ENCODE results near the gene RETREG3. TPM values are rescaled to one million over a fixed set of nuclear protein-coding genes. Genes with fewer than 3 reads are reported as not detected.

Gene RETREG3
- total RNA-seq, 2 donors from 2014 or later, result 36.9 to 42.0 TPM

DNA sequence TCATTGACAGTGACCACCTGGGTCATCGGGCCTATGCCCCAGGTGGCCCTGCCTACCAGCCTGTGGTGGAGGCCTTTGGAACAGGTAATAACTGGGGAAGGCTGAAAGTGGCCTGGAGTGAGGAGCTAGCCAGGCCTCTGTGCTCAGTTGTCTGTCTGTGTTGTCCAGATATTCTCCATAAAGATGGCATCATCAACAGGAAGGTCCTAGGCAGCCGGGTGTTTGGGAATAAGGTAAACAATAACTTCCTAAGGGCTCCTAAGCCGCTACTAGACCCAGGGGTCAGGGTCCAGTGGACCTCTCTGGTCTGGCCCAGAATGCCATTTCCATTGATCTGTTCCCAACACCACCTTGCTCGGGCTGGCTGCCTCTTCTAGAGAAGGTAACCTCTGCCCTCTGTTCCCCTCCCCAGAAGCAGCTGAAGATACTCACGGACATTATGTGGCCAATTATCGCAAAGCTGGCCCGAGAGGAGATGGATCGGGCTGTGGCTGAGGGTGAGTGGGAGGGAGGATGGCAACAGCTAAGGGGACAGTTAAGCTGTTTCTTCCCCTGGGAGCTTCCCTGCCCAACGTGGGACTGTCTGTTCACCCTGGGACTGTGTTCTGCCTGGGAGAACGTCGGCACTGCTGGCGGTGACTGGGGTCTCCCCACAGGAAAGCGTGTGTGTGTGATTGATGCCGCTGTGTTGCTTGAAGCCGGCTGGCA is 44.2 kb downstream of the RETREG3 start:
- H3K27me3 ChIP-seq, result no peaks in the 10 kb centered on the region
- peaks cover 63% of the 10 kb centered on the region for H3K4me1 ChIP-seq
- no peak for TF ChIP-seq POLR2A (IDR thresholded peaks at IDR 0.05)
- TF ChIP-seq, protein P1, sequence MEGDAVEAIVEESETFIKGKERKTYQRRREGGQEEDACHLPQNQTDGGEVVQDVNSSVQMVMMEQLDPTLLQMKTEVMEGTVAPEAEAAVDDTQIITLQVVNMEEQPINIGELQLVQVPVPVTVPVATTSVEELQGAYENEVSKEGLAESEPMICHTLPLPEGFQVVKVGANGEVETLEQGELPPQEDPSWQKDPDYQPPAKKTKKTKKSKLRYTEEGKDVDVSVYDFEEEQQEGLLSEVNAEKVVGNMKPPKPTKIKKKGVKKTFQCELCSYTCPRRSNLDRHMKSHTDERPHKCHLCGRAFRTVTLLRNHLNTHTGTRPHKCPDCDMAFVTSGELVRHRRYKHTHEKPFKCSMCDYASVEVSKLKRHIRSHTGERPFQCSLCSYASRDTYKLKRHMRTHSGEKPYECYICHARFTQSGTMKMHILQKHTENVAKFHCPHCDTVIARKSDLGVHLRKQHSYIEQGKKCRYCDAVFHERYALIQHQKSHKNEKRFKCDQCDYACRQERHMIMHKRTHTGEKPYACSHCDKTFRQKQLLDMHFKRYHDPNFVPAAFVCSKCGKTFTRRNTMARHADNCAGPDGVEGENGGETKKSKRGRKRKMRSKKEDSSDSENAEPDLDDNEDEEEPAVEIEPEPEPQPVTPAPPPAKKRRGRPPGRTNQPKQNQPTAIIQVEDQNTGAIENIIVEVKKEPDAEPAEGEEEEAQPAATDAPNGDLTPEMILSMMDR (IDR thresholded peaks at IDR 0.05), result no peak
- H3K9me3 ChIP-seq, result no peaks in the 10 kb centered on the region
- intact Hi-C loops (cut with DNase I), result no loop called here
- no peak overlapping the region for H3K4me3 ChIP-seq
- WGBS, 2 donors, result 86% methylated on average over 15 of the region's 15 CpGs
- peak overlapping the region in 3 of 4 donors; percentile 85 to 93 (median 90) for H3K27ac ChIP-seq
- H3K36me3 ChIP-seq (replicated peaks in 1 of 2; ENCODE audit: insufficient read depth in 1 of 2, low read depth in 2 of 2), result peaks cover 5 to 26% of the 10 kb centered on the region in 2 donors
- ATAC-seq, result no peak
- DNase-seq, result no peak

DNA sequence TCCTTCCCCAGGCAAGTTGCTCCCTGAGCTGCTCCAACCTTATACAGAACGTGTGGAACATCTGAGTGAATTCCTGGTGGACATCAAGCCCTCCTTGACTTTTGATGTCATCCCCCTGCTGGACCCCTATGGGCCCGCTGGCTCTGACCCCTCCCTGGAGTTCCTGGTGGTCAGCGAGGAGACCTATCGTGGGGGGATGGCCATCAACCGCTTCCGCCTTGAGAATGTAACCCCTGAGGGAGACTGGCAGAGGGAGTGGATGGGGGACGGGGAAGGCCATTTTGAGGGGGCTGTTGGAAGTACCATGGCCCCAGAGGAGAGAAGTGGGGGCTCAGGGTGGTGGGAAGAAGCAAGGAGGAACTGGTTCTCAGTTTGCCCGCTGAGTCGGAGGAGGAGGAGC is 45.2 kb downstream of the RETREG3 start:
- ATAC-seq, result no peak
- Histone ChIP-seq H3K9me3 (no peaks in the 10 kb centered on the region), H3K36me3 (replicated peaks in 1 of 2; ENCODE audit: insufficient read depth in 1 of 2, low read depth in 2 of 2) (peaks cover 0 to 15% of the 10 kb centered on the region in 2 donors), H3K4me3 (no peak overlapping the region), H3K27ac (peak overlapping the region in 3 of 4 donors; percentile 85 to 93 (median 90)), H3K27me3 (no peaks in the 10 kb centered on the region), H3K4me1 (peaks cover 60% of the 10 kb centered on the region)
- WGBS, 2 donors, result 70 to 79% methylated on average over 9 of the region's 9 CpGs
- intact Hi-C loops (cut with DNase I), result no loop called here
- TF ChIP-seq, protein P1 (IDR thresholded peaks at IDR 0.05), result no peak
- DNase-seq, result no peak

DNA sequence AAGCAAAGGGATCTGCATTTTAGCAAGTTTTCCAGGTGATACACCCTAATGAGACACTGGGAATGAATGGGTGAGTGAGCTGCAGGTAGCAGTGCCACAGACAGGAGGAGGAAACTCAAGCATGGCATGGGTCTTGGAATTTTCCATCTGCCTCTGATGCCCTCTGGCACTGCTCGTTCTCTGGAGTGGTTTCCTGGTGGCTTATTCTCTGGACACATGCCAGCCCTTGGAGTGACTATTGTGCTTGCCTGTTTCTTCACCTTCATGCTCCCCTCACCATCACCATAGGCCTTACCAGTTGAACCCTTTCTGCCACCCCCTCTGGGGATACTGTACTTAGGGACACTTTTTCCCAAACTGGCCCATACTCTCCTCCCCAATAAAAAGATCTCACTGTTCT is 45.6 kb downstream of the RETREG3 start:
- ATAC-seq (no peak), DNase-seq (peak; percentile 65 to 82 (median 78))
- intact Hi-C loops (cut with DNase I), result no loop called here
- 0 to 10% methylated on average over 1 of the region's 1 CpG for WGBS, 2 donors
- H3K27ac ChIP-seq, result peak overlapping the region; percentile 72 to 93 (median 88)
- H3K36me3 ChIP-seq (replicated peaks in 1 of 2; ENCODE audit: insufficient read depth in 1 of 2, low read depth in 2 of 2), result peaks cover 0 to 15% of the 10 kb centered on the region in 2 donors
- no peaks in the 10 kb centered on the region for H3K9me3 ChIP-seq
- TF ChIP-seq, protein P1 (IDR thresholded peaks at IDR 0.05), result peak in 3 of 7 experiments; percentile 3 to 31 (median 25)
- no peak for TF ChIP-seq POLR2A (IDR thresholded peaks at IDR 0.05)
- H3K4me3 ChIP-seq, result no peak overlapping the region
- H3K27me3 ChIP-seq, result no peaks in the 10 kb centered on the region
- peaks cover 55% of the 10 kb centered on the region for H3K4me1 ChIP-seq

DNA sequence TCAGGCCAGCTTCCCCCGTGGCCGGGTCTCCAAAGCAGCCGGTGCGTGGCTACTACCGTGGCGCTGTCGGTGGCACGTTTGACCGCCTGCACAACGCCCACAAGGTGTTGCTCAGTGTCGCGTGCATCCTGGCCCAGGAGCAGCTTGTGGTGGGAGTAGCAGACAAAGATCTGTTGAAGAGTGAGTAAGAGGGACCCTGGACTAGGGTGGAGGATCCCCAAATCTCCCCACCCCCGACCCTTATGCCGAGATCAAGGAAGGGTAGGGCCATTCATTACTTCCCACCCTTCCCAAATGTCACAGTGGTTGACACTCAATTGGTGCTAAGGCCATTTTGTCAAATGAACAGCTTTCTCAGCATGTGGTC is 46.0 kb downstream of the RETREG3 start:
- peak overlapping the region; percentile 72 to 93 (median 88) for H3K27ac ChIP-seq
- TF ChIP-seq, protein P1 (IDR thresholded peaks at IDR 0.05), result peak in 1 of 7 experiments; percentile 3
- peak in 2 of 3 donors; percentile 19 to 41 for TF ChIP-seq POLR2A (IDR thresholded peaks at IDR 0.05)
- ATAC-seq (no peak), DNase-seq (no peak)
- no peaks in the 10 kb centered on the region for H3K9me3 ChIP-seq
- peaks cover 0 to 15% of the 10 kb centered on the region in 2 donors for H3K36me3 ChIP-seq (replicated peaks in 1 of 2; ENCODE audit: insufficient read depth in 1 of 2, low read depth in 2 of 2)
- no peaks in the 10 kb centered on the region for H3K27me3 ChIP-seq
- WGBS, 2 donors, result 24% methylated on average over 9 to 14 of the region's 14 CpGs
- intact Hi-C loops (cut with DNase I), result no loop called here
- peak overlapping the region; percentile 72 to 90 for H3K4me3 ChIP-seq
- peaks cover 51% of the 10 kb centered on the region for H3K4me1 ChIP-seq

Measured in body of pancreas (tissue), 4 donors.